ENCODE results near the gene IBSP.

Gene IBSP

GRCh38 chr4:87799301-87800113 lies at the start of gene IBSP:
Gene IBSP, plus strand, starts transcription at chr4:87799554. Its CDS starts 2,808 bp downstream, at chr4:87802362.
- no peak for DNase-seq (ENCODE audit: low read depth in 2 of 2)

- no peak for DNase-seq (ENCODE audit: low read depth in 2 of 2)
These were observed 49.5 kb upstream of the IBSP start for GRCh38 chr4:87749883-87750282.

- DNase-seq (ENCODE audit: low read depth in 2 of 2), result no peak
These were observed 41.1 kb upstream of the IBSP start for GRCh38 chr4:87758270-87758669.

- no peak for DNase-seq (ENCODE audit: low read depth in 2 of 2)
These were observed 37.0 kb upstream of the IBSP start for GRCh38 chr4:87762311-87762710.

- no peak for DNase-seq (ENCODE audit: low read depth in 2 of 2)
These were observed 17.8 kb upstream of the IBSP start for GRCh38 chr4:87781569-87781968.

GRCh38 chr4:87783781-87784180 lies 15.6 kb upstream of the IBSP start:
- no peak for DNase-seq (ENCODE audit: low read depth in 2 of 2)

GRCh38 chr4:87785731-87786509 lies 13.4 kb upstream of the IBSP start:
- DNase-seq (ENCODE audit: low read depth in 2 of 2), result no peak

GRCh38 chr4:87802858-87803257 lies 3.5 kb downstream of the IBSP start:
- no peak for DNase-seq (ENCODE audit: low read depth in 2 of 2)

- DNase-seq (ENCODE audit: low read depth in 2 of 2), result no peak
These were observed 4.1 kb downstream of the IBSP start for GRCh38 chr4:87803421-87803820.

GRCh38 chr4:87804871-87805270 lies 5.5 kb downstream of the IBSP start:
- no peak for DNase-seq (ENCODE audit: low read depth in 2 of 2)

- DNase-seq (ENCODE audit: low read depth in 2 of 2), result no peak
These were observed 6.6 kb downstream of the IBSP start for GRCh38 chr4:87805971-87806370.

GRCh38 chr4:87806520-87806919 lies 7.2 kb downstream of the IBSP start:
- no peak for DNase-seq (ENCODE audit: low read depth in 2 of 2)

- no peak for DNase-seq (ENCODE audit: low read depth in 2 of 2)
These were observed 8.0 kb downstream of the IBSP start for GRCh38 chr4:87807402-87807801.

- DNase-seq (ENCODE audit: low read depth in 2 of 2), result no peak
These were observed 12.6 kb downstream of the IBSP start for GRCh38 chr4:87811977-87812376.

GRCh38 chr4:87819281-87819919 lies 20.0 kb downstream of the IBSP start:
- no peak for DNase-seq (ENCODE audit: low read depth in 2 of 2)

GRCh38 chr4:87823200-87823599 lies 23.8 kb downstream of the IBSP start:
- DNase-seq (ENCODE audit: low read depth in 2 of 2), result no peak

- DNase-seq (ENCODE audit: low read depth in 2 of 2), result no peak
These were observed 24.4 kb downstream of the IBSP start for GRCh38 chr4:87823724-87824123.

- DNase-seq (ENCODE audit: low read depth in 2 of 2), result no peak
These were observed 25.0 kb downstream of the IBSP start for GRCh38 chr4:87824352-87824751.

GRCh38 chr4:87832669-87833068 lies 33.3 kb downstream of the IBSP start, which contains the start of gene MEPE:
Gene MEPE, plus strand, starts transcription at chr4:87832969. Its CDS starts 1,746 bp downstream, at chr4:87834715.
- DNase-seq (ENCODE audit: low read depth in 2 of 2), result no peak

GRCh38 chr4:87834401-87834800 lies 35.0 kb downstream of the IBSP start:
- no peak for DNase-seq (ENCODE audit: low read depth in 2 of 2)

- no peak for DNase-seq (ENCODE audit: low read depth in 2 of 2)
These were observed 35.8 kb downstream of the IBSP start for GRCh38 chr4:87835197-87835596.

GRCh38 chr4:87835743-87836142 lies 36.4 kb downstream of the IBSP start:
- no peak for DNase-seq (ENCODE audit: low read depth in 2 of 2)

All from stimulated activated CD4-positive, alpha-beta T cell treated with anti-CD3 and anti-CD28 coated beads, Interleukin-1b, Interleukin-23, amount 100 ng/mL, for 1 hour (primary cell).